H1 (cell line): ENCODE data around the gene TSC22D3. TPM values are rescaled to one million over a fixed set of nuclear protein-coding genes. Genes with fewer than 3 reads are reported as not detected.

Experiments
- CTCF ChIA-PET: fragments of 300-600 bp; sonication (Branson Sonifier 250); formaldehyde crosslinking; loops from one replicate; lab custom pipeline; 2021; ENCODE audit not compliant: partially characterized antibody; lab: Charles Lee
- POLR2A ChIA-PET: fragments of 300-600 bp; sonication (Branson Sonifier 250); formaldehyde crosslinking; loops from one replicate; lab custom pipeline; 2021; ENCODE audit warnings: inconsistent platforms; ENCODE audit not compliant: partially characterized antibody; lab: Charles Lee
- DNase-seq, 2 experiments: peaks; one replicate each; pipeline versions ENCODE4 v3.0.0 to v3.0.0-alpha.2; 2010 to 2022; ENCODE audit warnings: low spot score in 2 of 2, low read depth in 1 of 2, mixed read lengths in 1 of 2
- FAIRE-seq: peaks from 2 replicates; lab custom pipeline; 2011; peaks lifted over from hg19 to GRCh38; lab: Jason Lieb, UNC
- H2AFZ ChIP-seq: 2 replicates; pipeline ENCODE4 v1.8.1; 2012; ENCODE audit warnings: low read length, inconsistent platforms
- H2AK5ac ChIP-seq: 2 replicates; pipeline ENCODE4 v1.6.1; 2013; ENCODE audit warnings: low read depth, low read length
- H2BK120ac ChIP-seq: replicated peaks from 2 replicates; pipeline ENCODE3; 2013; ENCODE audit warnings: low read depth, low read length, inconsistent platforms
- H2BK12ac ChIP-seq: 2 replicates; pipeline ENCODE4 v1.6.1; 2013; ENCODE audit warnings: low read depth, low read length
- H2BK15ac ChIP-seq: 2 replicates; pipeline ENCODE4 v1.6.1; 2013; ENCODE audit warnings: low read length
- H2BK20ac ChIP-seq: 2 replicates; pipeline ENCODE4 v1.6.1; 2013; ENCODE audit warnings: low read length
- H2BK5ac ChIP-seq: 2 replicates; pipeline ENCODE4 v1.6.1; 2013; ENCODE audit warnings: low read depth, low read length
- H3K14ac ChIP-seq: 2 replicates; pipeline ENCODE4 v1.6.1; 2013; ENCODE audit warnings: inconsistent platforms; ENCODE audit not compliant: insufficient read length
- H3K18ac ChIP-seq: 2 replicates; pipeline ENCODE4 v1.6.1; 2013; ENCODE audit warnings: low read length; ENCODE audit errors: extremely low read depth
- H3K23ac ChIP-seq: 2 replicates; pipeline ENCODE4 v1.6.1; 2013; ENCODE audit warnings: inconsistent platforms; ENCODE audit not compliant: insufficient read length
- H3K23me2 ChIP-seq: 2 replicates; pipeline ENCODE4 v1.6.1; 2013; ENCODE audit warnings: low read depth, low read length
- H3K27ac ChIP-seq: 2 replicates; pipeline ENCODE4 v1.6.1; 2011; ENCODE audit warnings: low read depth, low read length, inconsistent platforms
- H3K27me3 ChIP-seq, 4 experiments: replicated peaks in 1 of 4; 1 replicate in 1 of 4; 2 replicates in 3 of 4; pipeline versions ENCODE4 v1.6.1 to v1.8.1; 2011 to 2013; ENCODE audit warnings: low read length in 3 of 4, mild to moderate bottlenecking in 3 of 4, inconsistent platforms in 2 of 4, mixed read lengths in 2 of 4, moderate library complexity in 1 of 4; ENCODE audit not compliant: control insufficient read depth in 3 of 4, insufficient read depth in 3 of 4; ENCODE audit errors: extremely low read depth in 1 of 4
- H3K36me3 ChIP-seq, 4 experiments: 2 replicates each; pipeline versions ENCODE4 v1.6.1 to v1.8.1; 2011 to 2013; ENCODE audit warnings: mild to moderate bottlenecking in 4 of 4, low read length in 3 of 4, moderate library complexity in 2 of 4, control low read depth in 1 of 4, inconsistent platforms in 1 of 4; ENCODE audit not compliant: insufficient read depth in 4 of 4, control insufficient read depth in 2 of 4
- H3K4ac ChIP-seq: replicated peaks from 2 replicates; pipeline ENCODE3; 2013; ENCODE audit warnings: low read length, low read depth, mixed read lengths, inconsistent platforms; ENCODE audit not compliant: insufficient read length
- H3K4me1 ChIP-seq, 4 experiments: replicated peaks in 1 of 4; 1 replicate in 1 of 4; 2 replicates in 3 of 4; pipeline versions ENCODE4 v1.6.1 to v1.8.1; 2011 to 2013; ENCODE audit warnings: low read length in 3 of 4, inconsistent platforms in 2 of 4, mixed read lengths in 1 of 4; ENCODE audit not compliant: insufficient read depth in 4 of 4, control insufficient read depth in 3 of 4
- H3K4me2 ChIP-seq, 2 experiments: 2 replicates each; pipeline versions ENCODE4 v1.6.1 to v1.8.1; 2011 to 2013; ENCODE audit warnings: low read depth in 2 of 2, low read length in 2 of 2, control low read depth in 1 of 2, inconsistent platforms in 1 of 2, mild to moderate bottlenecking in 1 of 2; ENCODE audit not compliant: insufficient read depth in 1 of 2
- H3K4me3 ChIP-seq, 4 experiments: fragments of 200-600, 300-600 bp in 1 of 4; sonication (generic), shearing (Covaris generic), sonication (Bioruptor Twin) in 1 of 4; 2 replicates each; pipeline versions ENCODE4 v1.5.1 to v1.8.1; 2011 to 2016; ENCODE audit warnings: low read length in 4 of 4, low read depth in 3 of 4, control low read depth in 2 of 4, inconsistent platforms in 2 of 4, mild to moderate bottlenecking in 2 of 4, mixed read lengths in 1 of 4, moderate library complexity in 1 of 4; ENCODE audit not compliant: insufficient read depth in 2 of 4; ENCODE audit errors: extremely low read depth in 1 of 4
- H3K56ac ChIP-seq: replicated peaks from 2 replicates; pipeline ENCODE3; 2013; ENCODE audit warnings: low read depth, mild to moderate bottlenecking, mixed read lengths, low read length, inconsistent platforms; ENCODE audit not compliant: insufficient read length
- H3K79me1 ChIP-seq: 2 replicates; pipeline ENCODE4 v1.6.1; 2013; ENCODE audit warnings: low read depth, low read length, control low read depth
- H3K79me2 ChIP-seq, 2 experiments: 2 replicates each; pipeline versions ENCODE4 v1.6.1 to v1.8.1; 2012 to 2013; ENCODE audit warnings: low read length in 2 of 2, mild to moderate bottlenecking in 2 of 2, inconsistent platforms in 1 of 2; ENCODE audit not compliant: insufficient read depth in 2 of 2, control insufficient read depth in 1 of 2
- H3K9ac ChIP-seq, 4 experiments: replicated peaks in 1 of 4; 1 replicate in 1 of 4; 2 replicates in 3 of 4; pipeline versions ENCODE4 v1.6.1 to v1.8.1; 2011 to 2013; ENCODE audit warnings: low read depth in 3 of 4, low read length in 3 of 4, control low read depth in 2 of 4, mild to moderate bottlenecking in 2 of 4, moderate library complexity in 2 of 4, inconsistent platforms in 1 of 4; ENCODE audit errors: extremely low read depth in 1 of 4
- H3K9me3 ChIP-seq, 2 experiments: 2 replicates each; pipeline versions ENCODE4 v1.6.1 to v1.8.1; 2012 to 2013; ENCODE audit warnings: mild to moderate bottlenecking in 2 of 2, moderate library complexity in 2 of 2, control low read depth in 1 of 2, inconsistent platforms in 1 of 2, low read depth in 1 of 2, low read length in 1 of 2, mixed read lengths in 1 of 2; ENCODE audit not compliant: insufficient read depth in 2 of 2
- H4K20me1 ChIP-seq, 2 experiments: replicated peaks in 1 of 2; 2 replicates each; pipeline versions ENCODE3 to v1.8.1; 2011 to 2013; ENCODE audit warnings: inconsistent platforms in 2 of 2, low read length in 2 of 2, mild to moderate bottlenecking in 1 of 2; ENCODE audit not compliant: insufficient read depth in 2 of 2, control insufficient read depth in 1 of 2
- H4K5ac ChIP-seq: 2 replicates; pipeline ENCODE4 v1.6.1; 2013; ENCODE audit warnings: low read length, low read depth, mixed read lengths, inconsistent platforms; ENCODE audit not compliant: insufficient read length
- H4K8ac ChIP-seq: 2 replicates; pipeline ENCODE4 v1.8.0; 2013; ENCODE audit warnings: mild to moderate bottlenecking, moderate library complexity, low read length, inconsistent platforms; ENCODE audit not compliant: insufficient read depth; ENCODE audit errors: extremely low read depth
- H4K91ac ChIP-seq: replicated peaks from 2 replicates; pipeline ENCODE3; 2013; ENCODE audit warnings: low read length, mixed read lengths, inconsistent platforms; ENCODE audit not compliant: insufficient read length
- CHD1 ChIP-seq: IDR thresholded peaks from 2 replicates; pipeline ENCODE4 v1.6.1; 2012; ENCODE audit warnings: low read depth, low read length, improper control_type of control experiment
- EGR1 ChIP-seq: IDR thresholded peaks from 2 replicates; pipeline ENCODE4 v1.6.1; 2011; ENCODE audit warnings: low read depth, low read length, borderline replicate concordance
- EZH2 ChIP-seq: fragments of 200-600 bp; sonication (generic); IDR thresholded peaks from 2 replicates; pipeline ENCODE4 v1.7.1; 2012; ENCODE audit warnings: low read depth, mild to moderate bottlenecking, moderate library complexity, low read length, inconsistent platforms; ENCODE audit not compliant: severe bottlenecking
- HDAC2 ChIP-seq, 2 experiments: fragments of 300-600 bp in 1 of 2; sonication (generic) in 1 of 2; IDR thresholded peaks; 2 replicates each; pipeline ENCODE4 v1.6.1; 2011 to 2012; ENCODE audit warnings: low read depth in 2 of 2, low read length in 2 of 2, mild to moderate bottlenecking in 2 of 2, moderate library complexity in 2 of 2, borderline replicate concordance in 1 of 2, inconsistent platforms in 1 of 2
- JUN ChIP-seq: IDR thresholded peaks from 2 replicates; pipeline ENCODE4 v1.6.1; 2011; ENCODE audit warnings: low read depth, mild to moderate bottlenecking, improper control_type of control experiment, low read length
- KDM4A ChIP-seq: IDR thresholded peaks from one replicate; pipeline ENCODE4 v1.7.1; 2012; ENCODE audit warnings: low read depth, mild to moderate bottlenecking, moderate library complexity, low read length, inconsistent platforms; ENCODE audit not compliant: severe bottlenecking
- RAD21 ChIP-seq, 2 experiments: IDR thresholded peaks in 1 of 2; conservative IDR thresholded peaks in 1 of 2; 2 replicates each; pipeline ENCODE4 v1.6.1; 2011; ENCODE audit warnings: low read depth in 2 of 2, low read length in 2 of 2, improper control_type of control experiment in 1 of 2, inconsistent platforms in 1 of 2, mild to moderate bottlenecking in 1 of 2, moderate library complexity in 1 of 2
- RBBP5 ChIP-seq: IDR thresholded peaks from 2 replicates; pipeline ENCODE4 v1.7.1; 2012; ENCODE audit warnings: low read depth, mild to moderate bottlenecking, inconsistent platforms, low read length, moderate library complexity, borderline replicate concordance
- RFX5 ChIP-seq: IDR thresholded peaks from 2 replicates; pipeline ENCODE4 v1.6.1; 2011; ENCODE audit warnings: low read depth, low read length, improper control_type of control experiment, borderline replicate concordance
- SAP30 ChIP-seq: fragments of 300-600 bp; sonication (generic); IDR thresholded peaks from 2 replicates; pipeline ENCODE4 v1.7.1; 2012; ENCODE audit warnings: low read length, moderate library complexity, mild to moderate bottlenecking, inconsistent platforms; ENCODE audit not compliant: insufficient read depth, insufficient replicate concordance
- SIRT6 ChIP-seq: IDR thresholded peaks from one replicate; pipeline ENCODE4 v1.7.1; 2012; ENCODE audit warnings: low read length, inconsistent platforms
- TBP ChIP-seq: IDR thresholded peaks from 2 replicates; pipeline ENCODE4 v1.6.1; 2011; ENCODE audit warnings: low read depth, low read length, improper control_type of control experiment
- WGBS, 2 experiments: shearing (Covaris generic) in 1 of 2; methylation state at CpG; one replicate each; pipeline versions ENCODE4 v1.1.6 to v1.1.7; 2013 to 2015; ENCODE audit warnings: low lambda C conversion rate in 2 of 2, mixed read lengths in 2 of 2, inconsistent platforms in 1 of 2, low coverage in 1 of 2, missing lambda C conversion rate in 1 of 2; ENCODE audit not compliant: insufficient replicate concordance in 2 of 2, insufficient coverage in 1 of 2, insufficient read length in 1 of 2; ENCODE audit errors: extremely low coverage in 1 of 2, missing lambda C conversion rate in 1 of 2; 5-methylcytosine and 5-hydroxymethylcytosine counted together
- polyA plus RNA-seq, 7 experiments: library from polyadenylated mRNA; depleted of rRNA in 3 of 7; stranded (reverse) in 5 of 7; unstranded in 2 of 7; fragments of >200 nt in 5 of 7; fragments of 200-250 nt in 2 of 7; gene quantifications; 1 replicate in 5 of 7; 2 replicates in 1 of 7; 4 replicates in 1 of 7; pipeline versions ENCODE4 v1.2.1 to v1.2.3, GENCODE V29; 2011 to 2013; ENCODE audit warnings: missing spikeins in 2 of 7, mixed read lengths in 2 of 7
- total RNA-seq: library from RNA; stranded (reverse); fragmentation: NEBNext Ultra II Directional; extraction: Animal tissue kit (Norgen Biotek cat#: 25700); gene quantifications from 2 replicates; pipeline ENCODE4 v1.2.1, GENCODE V29; 2021

The TSC22D3 gene
- total and polyA plus RNA-seq, 2 of the 8 experiments (the other 6 are each of a cell fraction or from before 2014, with no cell fraction given): 7.6 to 12.9 TPM

GRCh38 chrX:107723511-107723910 lies 52.1 kb downstream of the TSC22D3 start:
- no peak for FAIRE-seq
- H3K14ac ChIP-seq: no peak overlapping the region
- 92% methylated on average over 4 of the region's 4 CpGs; no CpG with 5 or more reads in 1 of the 2 experiments for WGBS, 2 experiments
- H4K8ac ChIP-seq: no peak overlapping the region
- CTCF ChIA-PET: interaction anchor here (1.0 to 17.0 kb wide), 2 partner anchors 55 to 143 kb away, joined by 3 to 325 read pairs; no protein-coding TSS in a partner anchor
- H4K91ac ChIP-seq: no peak overlapping the region
- no peak overlapping the region for H3K56ac ChIP-seq
- no peak overlapping the region for H2BK12ac ChIP-seq
- H2BK120ac ChIP-seq: no peak overlapping the region
- no peak overlapping the region for H3K4me3 ChIP-seq
- H3K79me1 ChIP-seq: no peaks in the 10 kb centered on the region
- H4K5ac ChIP-seq: no peak overlapping the region
- no peak overlapping the region for H3K9ac ChIP-seq
- H3K18ac ChIP-seq: no peak overlapping the region
- H3K9me3 ChIP-seq: no peaks in the 10 kb centered on the region
- no peaks in the 10 kb centered on the region for H4K20me1 ChIP-seq
- POLR2A ChIA-PET: no interaction called here
- H2BK5ac ChIP-seq: no peak overlapping the region
- H3K4me1 ChIP-seq: peaks cover 0 to 9% (median under 1%) of the 10 kb centered on the region in 4 experiments; a peak in 2 of 7 replicates
- no peaks in the 10 kb centered on the region for H3K79me2 ChIP-seq
- H3K4ac ChIP-seq: no peak overlapping the region
- H2BK15ac ChIP-seq: no peak overlapping the region
- no peak overlapping the region for H2BK20ac ChIP-seq
- no peaks in the 10 kb centered on the region for H3K36me3 ChIP-seq
- H3K23me2 ChIP-seq: no peaks in the 10 kb centered on the region
- DNase-seq: no peak
- H3K4me2 ChIP-seq: no peak overlapping the region
- no peak overlapping the region for H3K23ac ChIP-seq
- no peaks in the 10 kb centered on the region for H3K27me3 ChIP-seq
- no peak overlapping the region for H3K27ac ChIP-seq
- no peak overlapping the region for H2AK5ac ChIP-seq
- H2AFZ ChIP-seq: no peak overlapping the region
- TF ChIP-seq SAP30 (no peak), EGR1 (no peak), JUN (no peak), TBP (no peak), RBBP5 (no peak), RAD21 (IDR thresholded peaks at IDR 0.05 in 1 of 2, conservative IDR thresholded peaks at IDR 0.05 in 1 of 2; ENCODE audit: low read depth in 2 of 2, low read length in 2 of 2) (no peak), KDM4A (no peak), CHD1 (no peak), SIRT6 (no peak), EZH2 (no peak), HDAC2 (IDR thresholded peaks at IDR 0.05; ENCODE audit: borderline replicate concordance in 1 of 2, low read depth in 2 of 2, low read length in 2 of 2) (no peak), RFX5 (no peak)
